Karpas-422 (cell line): ENCODE data around the gene FBXO33. TPM values are rescaled to one million over a fixed set of nuclear protein-coding genes. Genes with fewer than 3 reads are reported as not detected.

Experiments
- total RNA-seq: library from RNA; depleted of rRNA; stranded (reverse); fragments of >200 nt; shearing (Covaris generic); gene quantifications from 2 replicates; pipeline ENCODE4 v1.2.3, GENCODE V29; 2014; ENCODE audit warnings: low replicate concordance; rRNA removed

FBXO33 gene
- total RNA-seq, 1 experiment from 2014 or later = 35.3 TPM

Other genes with a start within 250 kb of the FBXO33 start
- gene MIA2, start 198.5 kb downstream of the FBXO33 start, total RNA-seq = 36.2 and 65.7 TPM in 2 replicates